Activated T-helper 1 cell treated with Interleukin-2 at 50 U/mL for 16 hours (primary cell): Measurements from ENCODE around the gene PRKCE.
"Not testable (repeated sequence)": the region's sequence is repeated elsewhere in the genome, so short reads cannot be mapped to it uniquely, and the experiment has no call there.

Experiments
- DNase-seq: peaks from one replicate; pipeline ENCODE4 v3.0.0-alpha.2; 2020; ENCODE audit warnings: low read depth

PRKCE gene

GRCh38 chr2:46194856-46195255 lies 543.4 kb downstream of the PRKCE start:
- no peak for DNase-seq

DNA sequence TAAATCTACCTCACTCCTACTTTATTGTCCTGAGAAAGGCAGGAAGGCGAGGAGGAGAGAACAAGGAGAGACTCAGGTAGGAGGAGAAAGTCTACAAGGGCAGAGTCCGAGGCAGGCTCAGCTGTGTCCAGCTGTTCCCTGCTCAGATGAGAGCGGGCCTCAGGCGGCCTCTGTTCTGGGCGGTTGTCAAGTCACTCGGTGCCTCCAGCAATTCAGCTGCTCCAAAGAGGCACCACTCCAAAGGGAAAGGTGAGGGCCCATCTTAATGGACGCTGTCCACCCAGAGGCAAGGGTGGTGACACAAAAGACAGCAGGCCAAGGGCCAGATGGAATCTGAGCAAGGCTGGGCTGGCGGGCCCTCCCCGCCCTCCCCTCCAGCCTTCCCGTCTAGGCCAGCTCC lies 544.3 kb downstream of the PRKCE start:
- DNase-seq = no peak

- DNase-seq = no peak
These were observed 545.5 kb downstream of the PRKCE start for GRCh38 chr2:46196871-46197462.

DNA sequence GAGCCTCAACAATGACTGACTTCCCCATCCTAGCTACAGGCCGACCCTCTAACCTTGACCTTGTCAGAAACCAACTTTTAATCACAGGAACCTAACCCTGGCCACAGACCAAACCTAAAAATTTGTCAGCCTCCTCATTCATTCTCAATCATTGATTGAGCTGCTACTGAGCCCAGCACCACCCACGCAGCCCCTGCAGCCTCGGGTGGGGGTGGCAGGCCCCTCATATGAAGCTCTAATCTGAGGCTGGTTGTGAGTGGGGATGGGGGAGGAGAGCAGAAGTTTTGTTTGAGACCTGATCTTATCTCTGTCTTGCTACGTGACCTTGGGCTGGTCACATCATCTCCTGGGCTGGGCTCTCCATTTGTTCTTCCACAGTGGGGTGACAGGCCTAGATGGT lies 546.2 kb downstream of the PRKCE start:
- DNase-seq = no peak

GRCh38 chr2:46198164-46198883 lies 546.8 kb downstream of the PRKCE start:
- DNase-seq = no peak

GRCh38 chr2:46198966-46199365 lies 547.5 kb downstream of the PRKCE start:
- DNase-seq = no peak

DNA sequence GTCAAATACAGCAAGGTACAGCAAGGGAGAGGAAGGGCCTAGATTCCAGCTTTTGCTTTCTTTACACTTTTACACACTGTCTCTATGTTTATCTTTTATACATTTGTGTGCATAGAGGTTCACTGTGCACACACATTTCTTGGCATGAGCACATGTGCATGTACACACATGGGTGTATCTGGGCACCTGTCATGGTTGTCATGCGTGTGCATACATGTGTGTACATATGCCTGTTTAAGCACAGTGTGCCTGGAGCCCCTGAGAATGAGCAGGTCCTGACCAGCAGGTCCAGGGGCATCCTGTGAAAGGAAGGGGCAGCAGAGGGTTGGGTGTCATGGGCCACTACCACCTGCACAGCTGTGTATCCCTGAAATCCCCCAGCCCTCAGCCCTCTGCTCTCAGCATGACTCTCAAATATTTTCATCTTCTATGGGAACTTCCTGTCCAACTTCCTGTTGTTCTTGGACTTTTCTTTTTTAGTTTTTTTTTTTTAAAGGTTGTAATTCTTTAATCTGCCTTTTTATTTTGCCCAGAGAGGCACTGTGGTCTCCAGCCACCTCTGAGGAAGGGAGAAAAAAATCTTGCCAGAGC lies 548.7 kb downstream of the PRKCE start:
- no peak for DNase-seq

DNA sequence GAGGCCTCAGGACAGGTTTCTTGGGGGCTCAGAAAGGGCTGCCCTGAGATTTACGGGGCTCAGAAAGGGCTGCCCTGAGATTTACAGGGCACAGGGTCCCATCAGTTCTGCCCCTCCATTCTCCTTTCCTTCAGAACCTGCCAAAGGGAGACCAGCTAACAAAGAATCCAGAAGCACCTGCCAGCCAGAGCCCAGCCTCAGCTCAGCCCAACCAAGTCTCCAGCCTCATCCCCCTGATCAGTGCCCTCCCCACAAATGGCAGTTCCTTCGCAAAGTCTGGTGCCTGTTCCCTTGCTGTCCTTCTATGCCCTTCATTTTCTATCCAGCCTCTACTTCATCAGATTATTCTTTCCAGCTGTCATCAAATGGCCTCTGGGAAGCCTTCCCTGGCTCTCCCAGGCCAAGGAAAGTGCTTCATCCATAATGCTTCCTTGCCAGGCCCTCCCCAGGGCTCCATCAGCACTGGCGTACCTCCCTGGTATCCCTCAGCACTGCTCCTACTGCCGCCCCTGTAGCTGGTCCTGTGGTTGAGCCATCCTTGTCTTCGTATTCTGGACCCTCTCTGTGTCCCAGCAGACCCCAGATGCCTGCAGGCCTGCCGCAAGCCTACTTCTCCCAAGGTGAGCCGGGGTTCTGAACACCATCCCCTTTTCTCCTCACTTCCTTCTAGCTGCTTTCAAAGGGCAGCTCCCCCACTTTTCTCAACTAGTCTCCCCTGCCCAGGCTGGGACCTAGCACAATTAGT lies 549.6 kb downstream of the PRKCE start:
- no peak for DNase-seq

GRCh38 chr2:46202453-46202852 lies 551.0 kb downstream of the PRKCE start:
- DNase-seq = no peak

DNA sequence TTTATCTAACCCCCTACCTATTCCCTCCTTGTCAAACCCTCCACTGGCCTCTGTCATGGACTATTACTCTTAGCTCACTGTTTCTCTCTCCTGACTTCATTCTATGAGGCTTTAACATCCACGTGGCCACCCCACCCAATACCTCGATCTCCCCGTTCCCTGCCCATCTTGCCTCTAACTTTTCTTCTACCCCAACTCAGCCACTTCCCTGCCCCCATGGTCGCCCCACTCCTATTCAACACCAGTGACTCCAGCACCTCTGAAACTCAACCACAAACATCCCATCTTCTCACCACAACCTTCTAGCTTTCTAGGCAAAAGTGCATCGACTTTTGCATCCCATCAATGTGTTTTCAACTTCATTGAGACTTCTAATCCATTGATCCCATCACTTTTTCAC lies 551.5 kb downstream of the PRKCE start:
- DNase-seq = no peak

DNA sequence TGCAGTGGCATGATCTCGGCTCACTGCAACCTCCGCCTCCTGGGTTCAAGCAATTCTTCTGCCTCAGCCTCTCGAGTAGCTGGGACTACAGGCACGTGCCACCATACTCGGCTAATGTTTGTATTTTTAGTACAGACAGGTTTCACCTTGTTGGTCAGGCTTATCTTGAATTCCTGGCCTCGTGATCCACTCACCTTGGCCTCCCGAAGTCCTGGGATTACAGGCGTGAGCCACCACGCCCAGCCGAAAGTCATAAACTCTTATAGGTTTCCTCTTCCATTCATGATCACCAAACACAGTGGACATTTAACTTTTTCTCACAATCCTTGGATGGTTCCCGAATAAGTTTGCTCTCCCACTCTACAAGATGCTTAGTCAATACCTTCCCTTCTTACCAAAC lies 552.2 kb downstream of the PRKCE start:
- not testable (repeated sequence) for DNase-seq

GRCh38 chr2:46207591-46207990 lies 556.1 kb downstream of the PRKCE start:
- DNase-seq = no peak

DNA sequence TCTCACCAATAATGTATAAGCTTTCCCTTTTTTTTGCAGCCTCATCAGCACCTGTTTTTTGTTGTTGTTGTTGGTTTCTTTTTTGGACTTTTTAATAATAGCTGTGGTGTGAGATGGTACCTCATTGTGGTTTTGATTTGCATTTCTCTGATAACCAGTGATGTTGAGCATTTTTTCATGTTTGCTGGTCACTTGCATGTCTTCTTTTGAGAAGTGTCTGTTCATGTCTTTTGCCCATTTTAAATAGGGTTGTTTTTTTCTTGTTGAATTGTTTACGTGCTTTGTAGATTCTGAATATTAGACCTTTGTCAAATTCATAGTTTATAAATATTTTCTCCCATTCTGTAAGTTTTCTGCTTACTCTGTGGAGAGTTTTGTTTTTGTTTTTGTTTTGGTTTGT lies 557.3 kb downstream of the PRKCE start:
- DNase-seq = no peak

DNA sequence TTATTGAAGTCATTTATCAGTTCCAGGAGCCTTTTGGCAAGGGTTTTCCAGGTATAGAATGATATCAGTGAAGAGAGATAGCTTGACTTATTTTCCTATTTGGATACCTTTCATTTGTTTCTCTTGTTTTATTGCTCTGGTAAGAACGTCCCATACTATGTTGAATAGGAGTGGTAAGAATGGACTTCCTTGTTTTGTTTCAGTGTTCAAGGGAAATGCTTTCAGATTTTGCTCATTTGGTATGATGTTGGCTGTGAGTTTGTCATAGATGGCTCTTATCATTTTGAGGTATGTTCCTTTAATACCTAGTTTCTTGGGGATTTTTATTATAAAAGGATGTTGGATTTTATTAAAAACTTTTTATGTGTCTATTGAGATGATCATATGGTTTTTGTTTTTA lies 558.6 kb downstream of the PRKCE start:
- no peak for DNase-seq

DNA sequence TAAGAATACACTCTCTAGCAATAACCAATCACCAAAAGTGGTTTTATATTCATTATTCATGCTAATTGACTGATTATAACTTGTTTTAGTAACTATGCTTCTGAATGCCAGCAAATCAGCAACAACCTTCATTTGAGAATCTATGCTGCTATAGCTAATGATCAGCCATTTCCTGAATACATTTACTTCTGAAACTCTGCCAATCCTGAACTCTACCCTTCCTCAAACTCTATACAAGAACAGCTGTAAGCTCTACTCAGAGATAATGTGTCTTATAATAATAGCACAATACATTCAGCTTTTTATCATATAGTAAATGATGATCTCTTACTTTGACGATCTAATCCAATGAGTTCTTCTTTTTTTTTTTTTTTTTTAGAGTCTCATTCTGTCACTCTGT lies 560.0 kb downstream of the PRKCE start:
- no peak for DNase-seq

GRCh38 chr2:46213906-46214305 lies 562.4 kb downstream of the PRKCE start:
- no peak for DNase-seq

DNA sequence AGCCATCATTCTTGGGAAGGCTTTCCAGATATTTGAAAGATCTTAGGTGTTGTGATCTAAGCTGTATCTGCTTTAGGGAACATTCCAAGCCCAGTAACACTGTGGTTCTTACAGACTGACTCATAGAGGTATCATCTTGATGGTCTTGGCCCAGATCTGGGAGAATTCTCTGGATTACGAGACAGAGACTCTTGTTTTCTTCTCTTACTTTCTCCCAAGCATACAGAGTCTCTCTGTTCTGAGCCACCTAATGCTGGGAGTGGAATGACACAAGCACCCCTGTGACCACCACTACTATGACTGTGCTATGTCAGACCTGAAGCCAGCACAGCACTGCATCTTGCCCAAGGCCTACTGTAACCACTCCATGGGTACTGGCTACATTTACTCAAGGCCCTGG lies 564.7 kb downstream of the PRKCE start:
- DNase-seq = no peak

DNA sequence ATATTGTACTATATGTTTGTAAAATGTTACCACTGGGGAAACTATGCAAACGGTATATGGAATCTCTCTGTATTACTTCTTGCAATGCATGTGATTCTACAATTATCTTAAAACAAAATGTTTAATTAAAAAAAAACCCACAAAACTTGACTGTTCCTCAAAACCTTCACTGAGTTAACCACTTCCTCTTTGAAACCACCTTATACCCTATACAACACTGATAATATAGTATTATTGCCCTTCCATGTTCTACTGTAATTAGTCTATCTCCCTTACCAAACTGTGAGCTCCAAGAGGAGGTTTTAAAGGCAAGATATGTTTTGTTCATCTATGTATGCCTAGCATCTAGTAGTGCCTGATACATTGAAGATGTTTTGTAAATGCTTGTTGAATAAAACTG lies 572.0 kb downstream of the PRKCE start:
- not testable (repeated sequence) for DNase-seq

GRCh38 chr2:46225150-46225625 lies 573.7 kb downstream of the PRKCE start:
- DNase-seq = no peak

DNA sequence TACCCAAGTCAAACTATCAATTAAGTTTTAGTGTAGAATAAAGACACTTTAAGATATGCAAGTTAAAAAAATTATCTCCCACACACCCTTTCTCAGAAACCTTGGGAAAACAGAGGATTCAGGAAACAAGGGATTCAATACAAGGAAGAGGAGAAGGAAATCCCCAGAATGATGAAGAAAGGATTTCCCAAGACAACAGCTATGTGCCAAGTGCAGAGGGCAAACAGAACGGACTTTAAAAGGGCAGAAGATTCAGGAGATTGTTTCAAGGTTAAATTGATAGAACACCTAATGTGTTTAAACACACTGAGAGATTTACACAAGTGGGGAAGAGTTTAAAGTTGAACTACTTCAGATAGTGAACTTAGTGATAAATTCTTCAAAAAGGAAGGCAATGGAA lies 574.3 kb downstream of the PRKCE start:
- DNase-seq = no peak

DNA sequence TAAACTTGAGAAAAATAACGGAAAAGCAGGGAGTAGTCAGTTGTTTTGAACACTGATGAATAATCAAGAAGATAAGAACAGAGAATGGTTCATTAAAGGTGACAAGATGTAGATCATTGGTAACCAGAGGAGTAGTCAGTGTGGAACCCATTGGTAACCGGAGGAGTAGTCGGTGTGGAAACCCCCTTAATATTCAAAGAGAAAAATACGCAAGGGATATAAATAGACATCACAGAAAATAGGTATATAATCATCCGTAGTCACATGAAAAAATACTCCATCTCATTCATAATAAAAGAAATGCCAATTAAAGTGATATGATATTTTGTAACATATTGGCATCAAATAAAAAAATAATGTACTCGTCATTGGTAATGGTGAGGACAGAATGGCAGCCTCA lies 575.1 kb downstream of the PRKCE start:
- DNase-seq = no peak

DNA sequence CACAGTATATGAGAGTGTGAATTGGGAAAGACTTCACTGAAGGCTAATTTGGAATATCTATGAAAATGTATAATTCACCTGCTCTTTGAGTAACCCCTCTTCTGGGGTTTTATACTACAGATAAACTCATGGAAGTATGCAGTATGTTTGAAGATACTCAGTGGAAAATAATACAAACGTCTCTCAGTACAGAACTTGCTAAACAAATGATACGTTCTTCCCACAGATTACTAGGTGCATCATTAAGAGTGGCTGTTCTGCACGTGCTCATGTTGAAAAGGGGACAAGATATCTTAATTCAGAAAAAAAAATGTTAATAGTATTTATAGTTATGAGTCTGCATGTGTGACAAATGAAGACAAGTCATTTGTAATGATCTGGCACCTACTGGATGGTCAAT lies 575.5 kb downstream of the PRKCE start:
- no peak for DNase-seq
